Measurements from ENCODE around the gene ARHGAP30. TPM values are rescaled to one million over a fixed set of nuclear protein-coding genes. Genes with fewer than 3 reads are reported as not detected.

Gene ARHGAP30
- total RNA-seq, 1 donor from 2014 or later, result not detected

DNA sequence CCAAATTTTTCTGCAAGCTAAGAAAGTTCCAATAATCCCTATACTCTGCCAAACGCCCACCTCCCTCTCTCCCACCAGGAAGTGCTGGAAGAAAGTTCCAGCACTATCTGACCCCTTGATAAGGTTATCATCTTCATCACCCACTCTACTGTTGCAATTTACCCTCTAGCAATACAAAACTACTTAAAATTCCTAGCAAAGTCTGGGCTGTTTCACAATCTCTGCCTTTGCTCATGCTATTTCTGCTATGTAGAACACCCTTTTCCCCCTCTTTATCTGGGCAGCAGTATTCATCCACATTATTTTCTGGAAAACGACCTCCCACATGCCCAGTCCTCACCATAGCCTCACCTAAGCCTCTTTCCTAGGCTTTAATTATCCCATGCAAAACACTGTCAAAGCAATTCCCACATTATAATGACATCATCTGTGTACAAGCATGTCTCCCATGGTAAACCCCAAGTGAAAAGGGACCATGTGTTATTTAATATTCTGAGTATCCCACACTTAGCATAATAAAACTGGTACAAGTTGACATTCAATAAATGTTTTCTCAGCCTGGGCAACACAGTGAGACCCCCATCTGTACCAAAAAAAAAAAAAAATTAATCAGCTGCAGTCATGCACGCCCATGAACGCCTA is 60.7 kb downstream of the ARHGAP30 start:
- no peak for DNase-seq

GRCh38 chr1:161007369-161007768 is 62.3 kb downstream of the ARHGAP30 start:
- DNase-seq, result no peak

DNA sequence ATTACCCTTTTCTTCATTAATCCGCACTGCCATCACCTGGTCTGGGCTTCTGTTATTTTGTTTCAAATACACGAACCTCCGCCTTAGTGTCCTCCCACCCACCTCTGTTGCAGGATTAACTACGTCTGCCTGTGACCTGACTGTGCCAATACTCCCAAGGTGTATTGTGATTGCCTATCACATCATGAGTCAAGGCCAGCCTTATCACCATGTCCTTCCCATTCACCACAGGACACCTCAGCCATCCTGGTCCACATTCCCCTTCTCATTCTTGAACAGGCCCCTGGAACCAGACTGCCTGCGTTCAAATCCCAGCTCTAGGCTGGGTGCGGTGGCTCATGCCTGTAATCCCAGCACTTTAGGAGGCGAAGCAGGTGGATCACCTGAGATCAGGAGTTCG is 63.1 kb downstream of the ARHGAP30 start:
- DNase-seq, result no peak

GRCh38 chr1:161001525-161001924 is 68.2 kb downstream of the ARHGAP30 start:
- DNase-seq, result peak; percentile 45

DNA sequence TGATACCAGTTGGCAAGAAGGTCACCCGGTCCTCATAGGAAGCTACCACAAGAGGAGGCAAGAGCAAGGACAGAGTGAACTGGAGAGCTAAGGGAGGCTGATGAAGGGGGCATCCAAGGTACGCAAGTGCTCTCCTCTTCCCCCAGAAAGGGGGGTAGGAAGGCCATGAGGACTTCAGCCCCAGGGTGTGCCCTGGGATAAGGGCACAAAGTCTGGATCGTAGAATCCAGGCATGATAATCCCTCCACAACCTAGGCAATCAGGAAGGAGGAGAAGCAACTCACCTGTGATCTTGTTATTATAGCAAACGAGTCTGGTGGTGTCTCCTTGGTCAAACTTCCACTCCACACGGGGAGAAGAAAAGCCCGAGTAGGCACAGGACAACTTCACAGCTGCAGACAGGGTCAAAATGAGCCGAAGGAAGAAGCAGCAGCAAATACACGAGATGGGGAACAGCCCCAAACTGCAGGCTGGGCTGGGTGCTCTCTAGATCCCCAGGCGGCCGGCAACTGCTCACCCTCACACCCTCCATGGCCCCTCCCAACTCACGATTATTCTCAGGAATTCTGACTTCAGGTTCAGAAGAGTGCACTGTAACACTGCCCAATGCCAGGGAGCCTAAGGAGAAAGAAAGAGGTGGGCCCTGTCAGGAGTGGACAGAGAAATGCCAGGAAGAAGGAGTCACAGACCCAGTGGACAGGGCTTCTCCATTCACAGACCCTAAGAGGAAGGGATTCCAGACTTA is 68.8 kb downstream of the ARHGAP30 start:
- DNase-seq, result no peak

GRCh38 chr1:160999376-160999775 is 70.3 kb downstream of the ARHGAP30 start:
- DNase-seq, result no peak

GRCh38 chr1:160997323-160998038 is 72.2 kb downstream of the ARHGAP30 start:
- peak; percentile 92 for DNase-seq

Other genes starting within 250 kb of the ARHGAP30 start
- gene CD244, start 207.0 kb downstream of the ARHGAP30 start, total RNA-seq, result 0.14 TPM in 1 of 2 replicates, not detected in the other
- not detected in 2 replicates for gene ITLN1, start 184.7 kb downstream of the ARHGAP30 start, total RNA-seq
- not detected in 2 replicates for gene ITLN2, start 115.1 kb downstream of the ARHGAP30 start, total RNA-seq
- 304 and 318 TPM in 2 replicates for gene F11R, start 48.7 kb downstream of the ARHGAP30 start, total RNA-seq
- 1.4 and 6.8 TPM in 2 replicates for gene TSTD1, start 30.9 kb downstream of the ARHGAP30 start, total RNA-seq
- 94.3 and 125 TPM in 2 replicates for gene USF1, start 23.9 kb downstream of the ARHGAP30 start, total RNA-seq
- gene NECTIN4, start 19.7 kb upstream of the ARHGAP30 start, total RNA-seq, result 0.17 and 0.28 TPM in 2 replicates
- 0.93 and 1.5 TPM in 2 replicates for gene KLHDC9, start 28.5 kb upstream of the ARHGAP30 start, total RNA-seq
- gene PFDN2, start 48.1 kb upstream of the ARHGAP30 start, total RNA-seq, result 30.2 and 42.7 TPM in 2 replicates
- 11.6 and 17.5 TPM in 2 replicates for gene NIT1, start 48.2 kb upstream of the ARHGAP30 start, total RNA-seq
- 39.1 and 64.8 TPM in 2 replicates for gene DEDD, start 62.8 kb upstream of the ARHGAP30 start, total RNA-seq
- 119 and 134 TPM in 2 replicates for gene UFC1, start 84.1 kb upstream of the ARHGAP30 start, total RNA-seq
- gene USP21, start 89.6 kb upstream of the ARHGAP30 start, total RNA-seq, result 5.4 and 12.8 TPM in 2 replicates
- 14.9 and 18.0 TPM in 2 replicates for gene PPOX, start 96.5 kb upstream of the ARHGAP30 start, total RNA-seq
- 24.8 and 44.1 TPM in 2 replicates for gene B4GALT3, start 107.6 kb upstream of the ARHGAP30 start, total RNA-seq
- 19.7 and 38.9 TPM in 2 replicates for gene ADAMTS4, start 129.2 kb upstream of the ARHGAP30 start, total RNA-seq
- 154 and 208 TPM in 2 replicates for gene NDUFS2, start 132.5 kb upstream of the ARHGAP30 start, total RNA-seq
- 0.19 TPM in 1 of 2 replicates, not detected in the other for gene FCER1G, start 145.4 kb upstream of the ARHGAP30 start, total RNA-seq
- not detected in 2 replicates for gene APOA2, start 153.7 kb upstream of the ARHGAP30 start, total RNA-seq
- 14.8 and 23.6 TPM in 2 replicates for gene TOMM40L, start 156.2 kb upstream of the ARHGAP30 start, total RNA-seq
- gene NR1I3, start 168.3 kb upstream of the ARHGAP30 start, total RNA-seq, result not detected in 2 replicates
- not detected in 2 replicates for gene PCP4L1, start 188.9 kb upstream of the ARHGAP30 start, total RNA-seq
- 0.68 and 1.0 TPM in 2 replicates for gene MPZ, start 240.1 kb upstream of the ARHGAP30 start, total RNA-seq
- gene SDHC, start 244.5 kb upstream of the ARHGAP30 start, total RNA-seq, result 20.1 and 34.2 TPM in 2 replicates